ENCODE measurements around the gene CTNNA2. TPM values are rescaled to one million over a fixed set of nuclear protein-coding genes. Genes with fewer than 3 reads are reported as not detected.

The CTNNA2 gene
- total RNA-seq, 1 donor from 2014 or later = not detected

DNA sequence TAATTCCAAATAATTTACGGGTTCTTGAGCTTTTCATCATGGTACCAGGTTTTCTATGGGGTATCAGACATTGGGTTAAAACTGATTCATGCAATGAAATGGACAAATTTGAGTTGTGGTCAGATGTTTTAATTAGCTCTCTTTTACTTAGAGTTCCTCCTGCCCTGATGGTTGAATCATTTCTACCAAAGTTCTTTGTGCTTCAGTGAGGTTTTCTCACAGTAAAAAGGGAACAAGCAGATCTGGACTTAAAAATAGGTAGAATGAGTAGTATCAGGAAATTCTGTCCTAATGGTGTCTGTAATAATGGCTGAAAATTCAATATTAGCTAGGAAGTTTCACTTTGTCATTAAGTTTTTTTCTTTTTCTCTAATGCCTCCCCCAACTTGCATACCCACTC lies 951.4 kb downstream of the CTNNA2 start:
- DNase-seq (ENCODE audit: low read depth in 2 of 2) = no peak

DNA sequence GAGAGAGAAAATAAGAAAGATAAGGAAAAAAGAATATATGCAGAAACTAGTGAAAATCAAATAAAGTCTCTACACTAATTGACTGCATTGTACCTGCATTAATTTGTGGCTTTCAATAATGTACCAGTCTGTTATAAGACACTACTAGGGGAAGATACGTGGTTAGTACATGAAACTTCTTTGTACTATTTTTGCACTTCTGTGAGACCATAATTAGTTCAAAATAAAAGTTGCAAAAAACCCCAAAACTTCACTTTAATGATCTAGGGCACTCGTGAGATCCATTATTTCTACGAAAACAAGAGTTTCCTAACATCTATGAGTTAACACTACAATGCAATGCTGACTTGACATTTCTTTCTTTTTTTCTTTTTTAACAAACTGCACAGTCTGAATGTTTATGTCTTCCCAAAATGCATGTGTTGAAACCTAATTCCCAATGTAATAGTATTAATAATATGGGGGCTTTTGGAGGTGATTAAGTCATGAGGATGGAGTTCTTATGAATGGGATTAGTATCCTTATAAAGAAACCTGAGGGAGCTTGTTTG lies 954.5 kb downstream of the CTNNA2 start:
- DNase-seq (ENCODE audit: low read depth in 2 of 2) = no peak

DNA sequence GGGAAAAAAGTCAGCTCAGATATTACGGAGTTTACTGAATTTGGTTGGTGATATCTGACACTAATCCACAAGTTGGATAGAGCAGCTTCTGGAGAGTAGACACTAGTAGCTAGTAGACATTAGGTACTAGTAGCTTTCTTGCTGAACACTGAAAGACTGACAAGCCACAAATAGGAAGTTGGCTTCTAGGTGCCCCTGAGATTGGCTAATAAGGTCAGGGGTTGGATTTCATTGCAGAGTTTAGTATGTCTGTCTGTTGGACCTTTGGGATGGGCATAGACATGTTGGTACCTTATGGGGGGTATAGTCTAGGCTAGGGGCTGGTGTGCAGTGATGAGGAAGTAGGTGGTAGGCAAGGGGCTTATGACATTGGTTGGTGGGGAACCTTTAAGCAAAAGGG lies 956.6 kb downstream of the CTNNA2 start:
- no peak for DNase-seq (ENCODE audit: low read depth in 2 of 2)

DNA sequence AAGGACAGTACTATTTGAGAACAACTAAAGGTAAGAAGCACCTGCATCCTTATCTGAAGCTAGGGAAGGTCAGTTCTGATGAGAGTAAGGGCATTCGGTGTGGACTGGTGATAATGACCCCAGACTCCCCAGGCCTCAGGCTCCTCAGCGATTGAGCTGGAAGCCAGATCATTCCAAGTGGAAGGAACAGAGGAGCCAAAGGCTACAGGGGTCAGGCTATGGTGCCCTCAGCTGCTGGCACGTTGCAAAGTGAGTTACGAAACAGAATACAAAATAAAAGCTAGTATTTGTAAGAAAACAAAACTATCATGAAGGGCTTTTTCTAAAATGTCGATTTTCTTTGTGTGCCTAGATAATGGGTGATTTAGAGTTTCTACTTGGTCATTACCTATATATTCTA lies 960.2 kb downstream of the CTNNA2 start:
- no peak for DNase-seq (ENCODE audit: low read depth in 2 of 2)

DNA sequence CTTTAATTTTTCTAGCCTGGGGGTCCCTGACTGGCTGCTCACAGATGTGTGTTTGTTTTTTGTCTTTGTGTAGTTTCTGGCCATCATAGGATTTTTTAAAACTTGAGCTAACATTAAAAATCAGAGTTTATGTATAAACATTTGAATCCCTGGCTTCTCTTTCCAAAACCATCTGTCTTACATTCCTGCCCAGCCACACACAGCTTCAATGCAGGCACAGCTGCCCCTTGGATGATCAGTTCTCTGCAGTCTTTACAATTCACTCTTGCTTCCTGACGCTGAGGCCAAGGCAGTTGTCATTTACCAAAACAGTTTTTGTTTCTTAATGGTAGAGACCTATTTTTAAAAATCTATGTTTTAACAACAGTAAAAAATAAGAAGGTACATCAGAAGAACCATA lies 960.9 kb downstream of the CTNNA2 start:
- DNase-seq (ENCODE audit: low read depth in 2 of 2) = no peak

DNA sequence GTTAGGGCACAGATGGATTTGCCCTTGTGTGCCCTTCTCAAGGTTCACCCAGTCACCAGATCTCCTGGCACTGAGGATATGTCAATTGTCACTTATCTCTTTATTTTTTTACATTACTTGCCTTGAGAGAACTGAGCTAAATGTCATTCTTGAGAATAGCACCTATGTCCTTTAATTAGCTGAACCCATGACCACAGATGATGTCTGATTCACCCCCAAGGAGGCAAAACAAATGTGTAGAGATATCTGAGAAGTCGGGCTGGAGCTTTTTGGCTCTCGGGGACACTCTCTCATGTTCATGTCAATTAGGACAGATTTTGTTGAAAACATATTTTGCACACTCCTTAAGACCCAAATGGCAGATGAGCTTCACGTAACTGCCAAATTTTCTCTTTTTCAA lies 963.1 kb downstream of the CTNNA2 start:
- DNase-seq (ENCODE audit: low read depth in 2 of 2) = no peak

DNA sequence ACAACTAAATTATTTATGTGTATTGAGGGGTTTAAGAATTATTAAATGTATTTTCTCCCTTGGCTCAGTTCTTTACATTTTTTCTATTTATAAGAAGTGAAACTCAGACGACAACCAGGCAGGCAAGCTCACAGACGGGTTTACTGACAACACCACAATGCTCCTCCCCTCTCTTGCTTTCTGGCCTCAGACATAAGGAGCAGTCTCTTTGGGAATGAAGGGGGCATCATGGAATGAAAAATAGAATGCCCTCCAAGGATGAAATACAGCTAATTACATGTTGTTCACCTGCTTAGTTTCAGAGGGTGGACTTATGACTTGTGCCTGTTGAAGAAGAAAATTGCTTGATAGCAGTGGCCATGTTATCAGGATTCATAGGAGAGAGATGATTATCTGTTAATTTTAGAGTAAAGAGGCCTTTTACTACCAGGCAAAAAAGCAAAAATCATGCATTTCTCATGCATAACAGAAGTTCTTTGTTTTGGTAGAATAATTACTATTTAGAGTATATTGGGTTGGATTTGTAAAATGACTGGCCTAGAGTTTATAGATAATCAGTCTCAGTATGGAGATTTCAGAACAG lies 963.8 kb downstream of the CTNNA2 start:
- no peak for DNase-seq (ENCODE audit: low read depth in 2 of 2)

DNA sequence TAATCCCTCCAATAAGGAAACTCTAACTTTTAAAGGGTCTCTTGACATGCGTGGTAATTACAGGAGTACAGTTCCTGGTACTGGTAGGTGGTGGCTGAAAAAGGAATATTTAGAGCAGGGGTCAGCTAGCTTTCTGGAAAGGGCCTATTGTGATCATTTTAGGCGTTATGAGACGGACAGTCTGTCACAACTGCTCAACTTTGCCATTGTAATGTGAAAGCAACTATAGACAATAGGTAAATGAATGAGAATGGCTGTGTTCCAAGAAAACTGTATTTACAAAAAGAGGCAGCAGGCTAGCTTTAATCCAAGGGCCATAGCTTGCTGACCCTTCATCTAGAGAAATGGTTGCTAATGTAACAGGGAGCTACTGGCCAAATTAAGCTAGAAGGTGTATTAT lies 969.4 kb downstream of the CTNNA2 start:
- peak; percentile 23 to 63 for DNase-seq (ENCODE audit: low read depth in 2 of 2)

DNA sequence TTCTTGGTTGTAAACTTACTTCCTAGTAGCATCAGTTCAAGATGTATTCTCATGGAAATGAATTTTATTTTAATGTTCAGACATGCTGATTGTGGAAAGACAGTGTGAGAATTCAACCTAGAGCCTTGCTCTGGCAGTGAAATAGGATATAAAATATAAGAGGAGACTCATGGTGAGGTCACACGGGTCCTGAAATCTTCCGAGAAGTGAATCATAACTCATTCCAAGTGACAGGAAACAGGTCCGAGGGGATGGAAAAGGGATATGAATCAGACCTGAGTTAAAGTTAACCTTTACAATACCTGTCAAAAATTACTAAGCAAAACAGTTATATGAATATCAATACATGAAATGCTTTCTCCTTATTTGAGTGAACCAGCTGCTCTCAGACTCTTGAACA lies 976.9 kb downstream of the CTNNA2 start:
- DNase-seq (ENCODE audit: low read depth in 2 of 2) = peak; percentile 37 to 74

DNA sequence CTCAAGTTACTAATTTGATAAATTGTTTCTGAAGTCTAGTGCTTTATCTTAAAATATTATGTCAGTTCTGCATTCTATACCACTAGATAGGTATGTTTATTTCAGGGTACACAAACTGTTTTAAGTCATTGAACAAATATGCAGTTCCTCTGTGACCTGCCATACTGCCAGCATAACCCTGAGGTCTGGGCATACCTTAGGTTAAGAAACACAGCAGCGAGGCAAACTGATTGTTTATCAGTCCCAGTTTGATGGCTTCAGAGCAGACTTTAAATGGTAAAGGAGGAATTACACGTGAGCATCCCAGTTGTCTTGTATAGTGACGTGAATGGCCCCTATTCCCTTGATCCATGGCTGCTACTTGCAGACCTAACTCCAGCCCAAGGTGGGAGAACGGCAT lies 978.1 kb downstream of the CTNNA2 start:
- no peak for DNase-seq (ENCODE audit: low read depth in 2 of 2)

DNA sequence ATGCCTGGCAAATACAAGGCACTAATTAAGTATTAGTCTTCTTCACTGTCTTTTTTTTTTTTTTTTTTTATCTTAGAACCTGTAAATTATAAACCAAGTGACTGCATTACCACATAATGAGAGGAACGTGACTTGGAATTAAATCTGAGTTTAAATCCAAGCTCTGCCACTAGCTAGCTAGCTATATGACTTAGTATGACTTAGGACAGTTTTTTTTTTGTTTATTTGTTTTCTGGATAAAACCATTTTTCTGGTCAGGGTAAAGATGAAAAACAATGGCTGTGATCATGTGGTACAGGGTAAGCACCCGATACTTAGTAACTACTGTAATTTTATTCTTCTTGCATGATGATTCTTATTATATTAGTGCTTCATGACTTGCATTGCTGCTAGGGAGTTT lies 983.5 kb downstream of the CTNNA2 start:
- no peak for DNase-seq (ENCODE audit: low read depth in 2 of 2)

DNA sequence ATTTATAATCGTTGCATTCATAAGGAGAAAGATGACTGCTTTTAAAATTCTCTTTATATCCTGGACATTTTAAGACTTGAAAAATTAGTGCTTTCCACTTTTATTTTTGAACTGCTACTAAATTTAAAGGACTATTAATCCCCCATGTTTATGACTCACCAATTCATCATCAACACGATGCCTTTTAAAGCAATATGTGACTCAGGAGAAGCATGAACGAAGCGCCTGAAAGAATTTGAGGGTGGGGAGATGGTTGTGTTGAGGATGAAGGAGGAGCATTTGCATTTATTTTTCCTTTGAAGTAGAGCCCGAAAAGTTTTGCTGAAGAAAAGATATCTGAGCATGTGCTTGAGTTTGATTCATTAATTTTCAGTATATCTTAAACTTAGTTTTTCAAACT lies 983.9 kb downstream of the CTNNA2 start:
- DNase-seq (ENCODE audit: low read depth in 2 of 2) = peak in 1 of 2 donors; percentile 47

DNA sequence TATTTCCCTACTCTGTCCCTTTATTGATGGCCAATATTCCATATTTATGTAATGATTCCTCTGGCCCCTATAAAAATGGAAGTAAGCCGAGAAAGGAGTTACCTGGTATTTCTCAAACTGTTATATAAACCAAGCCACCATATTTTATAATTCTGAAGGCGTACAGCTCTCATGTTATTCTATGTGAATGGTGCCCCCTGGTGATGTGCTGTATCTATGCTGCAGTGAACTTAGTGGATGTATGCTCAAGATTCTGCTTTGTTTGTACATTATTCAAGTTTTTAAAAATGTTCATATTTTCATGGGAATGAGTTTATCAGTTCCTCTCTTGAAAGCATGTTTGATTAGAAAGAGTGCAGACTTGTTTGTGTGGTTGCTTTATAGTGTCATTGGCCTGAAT lies 986.2 kb downstream of the CTNNA2 start:
- peak; percentile 56 to 73 for DNase-seq (ENCODE audit: low read depth in 2 of 2)

DNA sequence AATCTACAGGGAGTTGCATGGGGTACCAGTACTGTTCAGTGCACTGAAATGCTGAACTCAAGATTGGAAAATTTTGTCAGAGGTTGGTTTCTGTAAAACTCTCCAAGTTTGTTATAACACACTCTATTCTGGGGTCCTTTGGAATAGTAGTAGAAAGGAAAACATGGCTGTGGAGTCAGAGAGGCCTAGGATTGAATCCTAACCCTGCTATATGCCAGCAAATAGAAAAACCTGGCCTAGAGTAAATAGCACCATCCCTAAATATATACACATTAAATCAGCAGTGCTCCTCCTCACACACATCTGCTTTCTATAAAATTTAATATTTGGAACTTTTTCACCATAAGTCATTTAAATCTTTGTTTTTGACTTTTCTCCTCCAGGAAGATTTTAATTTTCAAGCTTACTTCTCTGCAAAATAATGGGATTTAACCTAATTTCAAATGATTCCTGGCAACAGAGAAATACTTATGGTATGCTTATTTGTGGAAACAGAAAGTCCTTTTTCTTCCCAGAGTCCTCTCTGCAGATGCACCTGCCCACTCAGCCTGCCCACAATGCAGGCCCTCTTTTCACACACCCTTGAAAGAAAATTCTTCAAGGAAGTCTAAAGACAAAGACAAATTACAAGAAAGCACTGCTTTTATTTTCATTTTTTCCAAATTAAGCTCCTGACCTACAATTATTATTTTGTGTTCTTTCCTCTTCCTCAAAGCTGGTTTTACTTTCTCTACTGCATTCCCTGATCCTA lies 989.2 kb downstream of the CTNNA2 start:
- DNase-seq (ENCODE audit: low read depth in 2 of 2) = no peak

DNA sequence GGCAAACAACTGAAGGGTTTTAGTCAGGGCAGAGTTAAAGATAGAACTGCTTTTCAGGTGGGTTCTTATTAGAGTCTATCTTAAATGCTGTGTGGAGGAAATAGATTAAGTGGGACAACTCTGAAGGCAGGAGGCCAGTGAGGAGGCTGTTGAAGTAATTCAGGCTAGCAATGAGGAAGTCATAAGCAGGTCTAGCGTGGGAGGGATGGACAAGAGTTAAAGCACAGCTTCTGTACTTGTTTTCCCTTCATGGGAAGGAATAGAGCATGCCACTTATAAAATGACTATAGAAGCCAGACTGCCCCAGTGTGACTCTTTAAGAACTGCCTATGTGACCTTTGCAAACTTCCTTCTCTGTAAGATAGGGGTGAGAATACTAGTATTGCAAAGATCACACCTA lies 993.7 kb downstream of the CTNNA2 start:
- no peak for DNase-seq (ENCODE audit: low read depth in 2 of 2)

DNA sequence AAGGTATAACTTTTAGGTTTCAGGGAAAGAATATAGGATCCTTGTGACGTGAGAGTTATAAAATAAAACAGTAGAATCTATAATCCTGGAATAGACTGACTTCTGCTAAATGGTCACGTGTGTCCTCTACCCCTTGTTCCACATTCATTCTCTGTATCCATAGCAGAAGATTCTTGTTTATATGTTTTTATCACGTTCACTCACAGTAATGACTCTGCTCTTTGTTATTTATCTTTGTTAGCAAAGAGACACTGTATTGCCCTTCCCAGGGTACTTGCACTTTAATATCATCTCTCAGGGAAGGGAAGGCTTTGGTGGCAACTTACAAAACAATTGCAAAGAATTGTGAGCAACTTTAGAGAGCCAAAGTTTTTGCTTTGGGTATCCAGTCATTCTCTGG lies 997.9 kb downstream of the CTNNA2 start:
- no peak for DNase-seq (ENCODE audit: low read depth in 2 of 2)

DNA sequence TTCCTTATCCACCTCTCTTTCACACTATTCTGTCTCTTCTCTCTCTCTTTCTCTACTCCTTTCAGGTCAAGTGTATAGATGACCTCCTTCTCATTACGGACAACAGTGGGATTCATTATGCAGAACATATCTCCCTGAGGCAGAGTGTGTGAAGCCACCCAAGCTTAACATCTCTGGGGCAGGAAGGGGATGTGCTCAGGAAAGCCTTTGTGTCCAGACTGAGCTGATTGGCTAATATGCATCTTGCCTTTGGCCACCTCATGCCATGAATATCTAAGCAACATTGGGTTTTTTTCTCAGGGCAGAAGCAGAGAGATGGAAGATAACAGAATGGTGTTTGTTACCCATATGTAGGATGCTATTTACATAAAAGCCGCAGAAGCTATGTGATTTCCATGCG lies 1003.1 kb downstream of the CTNNA2 start:
- no peak for DNase-seq (ENCODE audit: low read depth in 2 of 2)

DNA sequence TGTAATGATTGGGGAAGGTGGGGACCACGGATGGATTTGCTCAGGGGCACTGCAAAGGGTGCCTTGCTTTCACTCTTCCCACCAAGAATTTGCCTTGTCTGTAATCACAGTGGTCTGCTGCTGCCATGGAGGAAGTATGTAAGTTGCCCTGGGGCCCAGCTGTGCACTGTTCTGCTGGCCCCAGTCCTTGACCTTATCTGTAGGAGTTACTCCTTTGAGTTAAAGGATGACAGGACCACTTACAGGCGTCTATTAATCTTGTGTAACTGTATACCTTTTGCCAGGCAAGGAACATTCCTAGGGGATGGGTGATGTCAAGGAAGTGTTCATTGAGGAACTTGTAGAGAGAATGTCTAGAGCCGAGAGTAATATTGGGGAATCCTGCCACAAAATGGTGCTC lies 1004.5 kb downstream of the CTNNA2 start:
- DNase-seq (ENCODE audit: low read depth in 2 of 2) = no peak

DNA sequence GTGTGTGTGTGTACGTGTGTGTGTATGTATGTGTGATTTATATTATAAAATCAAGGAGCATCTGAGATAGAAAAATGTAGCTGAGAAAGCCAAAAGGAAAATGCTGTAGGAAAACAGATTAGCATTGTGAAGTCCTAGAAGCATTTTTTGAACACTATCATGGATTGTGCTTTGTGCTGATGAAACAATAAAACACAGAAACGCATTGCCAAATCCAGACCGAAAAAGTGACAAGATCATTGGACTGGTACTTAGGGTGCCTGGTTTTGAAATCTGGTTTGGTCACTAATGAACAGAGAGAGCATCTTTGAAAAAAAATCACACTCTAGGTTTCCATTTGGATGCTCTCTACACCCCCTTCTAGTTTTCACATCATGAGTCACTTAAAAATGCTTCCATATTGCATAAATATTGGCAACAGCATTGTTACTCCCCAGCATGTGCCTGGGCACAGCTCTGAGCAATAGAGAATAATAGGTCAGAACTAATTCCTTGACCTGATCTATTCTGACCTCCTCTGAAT lies 1006.3 kb downstream of the CTNNA2 start:
- DNase-seq (ENCODE audit: low read depth in 2 of 2) = no peak

DNA sequence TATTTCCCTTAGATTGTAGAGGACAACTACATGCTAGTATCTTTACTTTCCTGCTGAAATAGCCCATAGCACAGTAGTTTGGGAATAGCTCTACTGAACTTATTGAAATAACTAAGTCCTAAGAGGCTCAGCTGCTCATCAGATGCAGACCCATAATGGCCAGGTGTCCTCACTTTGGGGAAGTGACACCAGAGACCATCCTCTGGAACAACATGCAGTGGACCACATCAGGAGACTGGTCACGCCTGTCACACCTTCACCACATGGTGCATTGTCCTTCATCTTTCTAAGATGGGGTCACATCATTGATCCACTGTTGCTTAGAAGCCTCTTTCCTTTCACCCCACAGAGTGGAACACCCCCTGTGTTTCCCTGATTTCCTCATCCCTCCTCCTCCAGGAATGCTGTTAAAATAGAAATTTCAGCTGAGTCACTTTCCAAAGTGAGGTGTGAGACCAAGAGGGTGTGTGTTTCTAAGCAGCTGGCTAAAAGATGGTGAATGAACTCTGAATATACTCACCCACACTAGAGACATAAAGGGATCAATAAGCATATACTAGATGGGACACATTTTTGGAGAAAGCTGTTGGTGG lies 1006.9 kb downstream of the CTNNA2 start:
- DNase-seq (ENCODE audit: low read depth in 2 of 2) = no peak

DNA sequence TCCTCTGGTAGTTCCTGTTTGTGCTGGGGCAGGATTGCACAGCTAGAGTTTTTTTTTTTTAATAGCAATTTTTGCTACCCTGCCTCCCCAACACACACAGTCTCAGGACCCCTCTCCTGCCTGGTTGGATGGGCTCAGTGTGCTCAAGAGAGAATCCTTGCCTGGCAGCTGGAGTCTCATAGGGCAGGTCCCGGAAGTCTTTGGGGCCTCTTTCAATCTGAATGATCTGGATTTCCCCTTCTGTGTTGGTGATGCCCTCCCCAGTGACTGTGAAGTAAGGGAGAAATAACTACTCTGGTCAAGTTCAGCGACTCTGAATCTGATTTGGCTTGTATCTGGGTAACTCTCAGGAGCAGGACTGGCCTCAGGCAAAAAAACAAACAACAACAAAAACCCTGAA lies 1012.3 kb downstream of the CTNNA2 start:
- no peak for DNase-seq (ENCODE audit: low read depth in 2 of 2)

DNA sequence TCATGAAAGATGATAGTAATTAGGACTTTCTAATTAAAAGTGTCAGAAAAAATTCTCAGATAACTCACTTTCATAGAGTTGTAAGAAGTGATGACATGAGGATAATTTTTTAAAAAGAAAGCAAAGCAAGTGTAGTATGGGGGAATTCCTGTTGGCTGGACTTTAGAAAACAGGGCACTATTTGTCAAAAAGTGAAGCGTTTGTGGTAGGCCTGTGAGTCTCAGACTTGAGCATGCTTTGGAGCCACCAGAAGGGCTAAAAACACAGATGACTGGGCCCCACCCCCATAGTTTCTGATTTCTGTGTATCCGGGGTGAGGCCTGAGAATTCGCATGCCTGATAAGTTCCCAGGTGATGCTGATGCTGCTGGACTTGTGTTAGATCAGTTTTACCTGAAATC lies 1014.3 kb downstream of the CTNNA2 start:
- no peak for DNase-seq (ENCODE audit: low read depth in 2 of 2)

Data from lung microvascular endothelial cell (primary cell).